Right lung (tissue), 5 donors: ENCODE data around the gene CDS2. TPM values are rescaled to one million over a fixed set of nuclear protein-coding genes. Genes with fewer than 3 reads are reported as not detected.

Source experiments
- DNase-seq, 2 donors: peaks; one replicate each; pipeline ENCODE4 v3.0.0-alpha.2; 2013
- polyA plus RNA-seq, 5 donors: library from polyadenylated mRNA; unstranded; fragments of 120-200 nt; gene quantifications; one replicate each; pipeline versions ENCODE4 v1.2.1 to v1.2.3, GENCODE V29; 2013; ENCODE audit warnings: inconsistent platforms in 1 of 5, low replicate concordance in 1 of 5; ENCODE audit not compliant: insufficient read length in 5 of 5, insufficient read depth in 1 of 5

CDS2 gene
- polyA plus RNA-seq, 5 donors: 25.8 to 35.4 (median 29.4) TPM

GRCh38 chr20:5180421-5180820 lies 53.6 kb downstream of the CDS2 start:
- DNase-seq: no peak

GRCh38 chr20:5180933-5181332 lies 54.1 kb downstream of the CDS2 start:
- no peak for DNase-seq

- DNase-seq: no peak
Measured at GRCh38 chr20:5181492-5181891, 54.7 kb downstream of the CDS2 start.

GRCh38 chr20:5181958-5182357 lies 55.1 kb downstream of the CDS2 start:
- DNase-seq: no peak

- no peak for DNase-seq
Measured at GRCh38 chr20:5182615-5183254, 55.9 kb downstream of the CDS2 start.

GRCh38 chr20:5183731-5184474 lies 57.1 kb downstream of the CDS2 start:
- DNase-seq: no peak

- DNase-seq: no peak
Measured at GRCh38 chr20:5184684-5185083, 57.9 kb downstream of the CDS2 start.

GRCh38 chr20:5187122-5187521 lies 60.3 kb downstream of the CDS2 start:
- no peak for DNase-seq

GRCh38 chr20:5188736-5189135 lies 61.9 kb downstream of the CDS2 start:
- no peak for DNase-seq

GRCh38 chr20:5189917-5190316 lies 63.1 kb downstream of the CDS2 start:
- no peak for DNase-seq

GRCh38 chr20:5190444-5190843 lies 63.6 kb downstream of the CDS2 start:
- DNase-seq: no peak

- DNase-seq: peak; percentile 46 to 55
Measured at GRCh38 chr20:5191829-5192569, 65.2 kb downstream of the CDS2 start.

- no peak for DNase-seq
Measured at GRCh38 chr20:5192570-5193431, 66.0 kb downstream of the CDS2 start.

GRCh38 chr20:5195655-5196054 lies 68.8 kb downstream of the CDS2 start:
- DNase-seq: no peak

- no peak for DNase-seq
Measured at GRCh38 chr20:5196149-5196548, 69.3 kb downstream of the CDS2 start.

GRCh38 chr20:5197270-5197827 lies 70.5 kb downstream of the CDS2 start:
- DNase-seq: no peak

GRCh38 chr20:5197847-5198650 lies 71.2 kb downstream of the CDS2 start:
- no peak for DNase-seq

- no peak for DNase-seq
Measured at GRCh38 chr20:5198651-5198924, 71.8 kb downstream of the CDS2 start.

GRCh38 chr20:5203380-5203779 lies 76.6 kb downstream of the CDS2 start:
- DNase-seq: no peak

- peak; percentile 21 to 39 for DNase-seq
Measured at GRCh38 chr20:5205348-5206210, 78.8 kb downstream of the CDS2 start.
